Karpas-422 (cell line): ENCODE data around the gene PARP11. TPM values are rescaled to one million over a fixed set of nuclear protein-coding genes. Genes with fewer than 3 reads are reported as not detected.

Source experiments
- DNase-seq: peaks from one replicate; pipeline ENCODE4 v3.0.0-alpha.2; 2015
- H2AFZ ChIP-seq: fragments of 200-600 bp; sonication (generic); 2 replicates; pipeline ENCODE4 v1.6.1; 2014; ENCODE audit warnings: antibody characterized with exemption, low read length, mixed read lengths
- H3K27ac ChIP-seq: fragments of 200-600 bp; sonication (generic); 2 replicates; pipeline ENCODE4 v1.5.1; 2014; ENCODE audit warnings: mild to moderate bottlenecking, low read length, moderate library complexity
- H3K27me3 ChIP-seq: fragments of 200-600 bp; sonication (generic); 2 replicates; pipeline ENCODE4 v1.6.1; 2014; ENCODE audit warnings: low read length, mixed read lengths
- H3K36me3 ChIP-seq: fragments of 200-600 bp; sonication (generic); 2 replicates; pipeline ENCODE4 v1.6.1; 2014; ENCODE audit warnings: low read length, mixed read lengths; ENCODE audit not compliant: insufficient read depth
- H3K4me1 ChIP-seq: fragments of 200-600 bp; sonication (generic); 2 replicates; pipeline ENCODE4 v1.6.1; 2014; ENCODE audit warnings: mild to moderate bottlenecking, low read length, mixed read lengths
- H3K4me2 ChIP-seq: fragments of 200-600 bp; sonication (generic); 2 replicates; pipeline ENCODE4 v1.6.1; 2014; ENCODE audit warnings: low read length, low read depth, mild to moderate bottlenecking; ENCODE audit not compliant: poor library complexity, severe bottlenecking
- H3K4me3 ChIP-seq: fragments of 200-600 bp; sonication (generic); 2 replicates; pipeline ENCODE4 v1.5.1; 2014; ENCODE audit warnings: mild to moderate bottlenecking, antibody characterized with exemption, low read length, mixed read lengths
- H3K79me2 ChIP-seq: fragments of 200-600 bp; sonication (generic); 2 replicates; pipeline ENCODE4 v1.6.1; 2014; ENCODE audit warnings: mild to moderate bottlenecking, low read length, mixed read lengths
- H3K9ac ChIP-seq: fragments of 200-600 bp; sonication (generic); 2 replicates; pipeline ENCODE4 v1.6.0; 2014; ENCODE audit warnings: low read length
- H3K9me2 ChIP-seq: fragments of 200-600 bp; sonication (generic), shearing (Covaris generic); replicated peaks from 2 replicates; pipeline ENCODE4 v1.6.0; 2014; ENCODE audit warnings: mild to moderate bottlenecking, low read length, moderate library complexity; ENCODE audit not compliant: insufficient read depth
- H3K9me3 ChIP-seq: fragments of 300-700, 200-600 bp; sonication (generic); 2 replicates; pipeline ENCODE4 v1.6.1; 2014; ENCODE audit warnings: low read length, mixed read lengths
- H4K20me1 ChIP-seq: fragments of 200-600 bp; sonication (generic); 2 replicates; pipeline ENCODE4 v1.6.1; 2014; ENCODE audit warnings: mild to moderate bottlenecking, antibody characterized with exemption, low read length, low read depth; ENCODE audit not compliant: insufficient read depth
- total RNA-seq: library from RNA; depleted of rRNA; stranded (reverse); fragments of >200 nt; shearing (Covaris generic); gene quantifications from 2 replicates; pipeline ENCODE4 v1.2.3, GENCODE V29; 2014; ENCODE audit warnings: low replicate concordance

Gene PARP11
- total RNA-seq, 1 experiment from 2014 or later, result 10.2 TPM

GRCh38 chr12:3892631-3893030 lies 19.4 kb upstream of the PARP11 start:
- Histone ChIP-seq H3K4me3 (no peak overlapping the region), H3K27me3 (no peaks in the 10 kb centered on the region), H2AFZ (no peak overlapping the region), H3K9ac (no peak overlapping the region), H3K9me2 (no peaks in the 10 kb centered on the region), H3K9me3 (no peaks in the 10 kb centered on the region), H3K79me2 (no peaks in the 10 kb centered on the region), H4K20me1 (no peaks in the 10 kb centered on the region), H3K36me3 (no peaks in the 10 kb centered on the region), H3K4me1 (no peaks in the 10 kb centered on the region), H3K27ac (no peak overlapping the region), H3K4me2 (no peak overlapping the region)
- DNase-seq, result no peak

- H4K20me1 ChIP-seq, result no peaks in the 10 kb centered on the region
- no peak overlapping the region for H3K4me2 ChIP-seq
Observed at GRCh38 chr12:3891201-3891600, 18.0 kb upstream of the PARP11 start.

GRCh38 chr12:3888659-3889058 lies 15.5 kb upstream of the PARP11 start:
- Histone ChIP-seq H3K4me3 (no peak overlapping the region), H3K9me2 (no peaks in the 10 kb centered on the region), H2AFZ (no peak overlapping the region), H3K27me3 (no peaks in the 10 kb centered on the region), H3K36me3 (no peaks in the 10 kb centered on the region), H3K27ac (no peak overlapping the region), H4K20me1 (no peaks in the 10 kb centered on the region), H3K4me1 (no peaks in the 10 kb centered on the region), H3K9me3 (no peaks in the 10 kb centered on the region), H3K4me2 (no peak overlapping the region), H3K9ac (no peak overlapping the region), H3K79me2 (no peaks in the 10 kb centered on the region)
- DNase-seq, result no peak

More at GRCh38 chr12:3891201-3891600, 18.0 kb upstream of the PARP11 start:
- DNase-seq, result no peak
- H2AFZ ChIP-seq, result no peak overlapping the region
- H3K27ac ChIP-seq, result no peak overlapping the region
- no peaks in the 10 kb centered on the region for H3K27me3 ChIP-seq
- no peaks in the 10 kb centered on the region for H3K9me3 ChIP-seq
- no peaks in the 10 kb centered on the region for H3K4me1 ChIP-seq
- no peaks in the 10 kb centered on the region for H3K36me3 ChIP-seq
- no peaks in the 10 kb centered on the region for H3K79me2 ChIP-seq
- H3K9me2 ChIP-seq, result no peaks in the 10 kb centered on the region
- no peak overlapping the region for H3K9ac ChIP-seq
- H3K4me3 ChIP-seq, result no peak overlapping the region

- no peaks in the 10 kb centered on the region for H3K36me3 ChIP-seq
- peak; percentile 69 for DNase-seq
- H3K9ac ChIP-seq, result no peak overlapping the region
- no peaks in the 10 kb centered on the region for H4K20me1 ChIP-seq
- H3K4me1 ChIP-seq, result no peaks in the 10 kb centered on the region
- H3K79me2 ChIP-seq, result no peaks in the 10 kb centered on the region
- H3K27ac ChIP-seq, result no peak overlapping the region
- no peak overlapping the region for H3K4me3 ChIP-seq
- no peaks in the 10 kb centered on the region for H3K27me3 ChIP-seq
- no peak overlapping the region for H3K4me2 ChIP-seq
- H3K9me3 ChIP-seq, result no peaks in the 10 kb centered on the region
- no peaks in the 10 kb centered on the region for H3K9me2 ChIP-seq
- H2AFZ ChIP-seq, result no peak overlapping the region
Observed at GRCh38 chr12:3885277-3886094, 12.3 kb upstream of the PARP11 start.

GRCh38 chr12:3884671-3885070 lies 11.5 kb upstream of the PARP11 start:
- H3K27ac ChIP-seq, result no peak overlapping the region
- no peaks in the 10 kb centered on the region for H3K36me3 ChIP-seq
- no peaks in the 10 kb centered on the region for H4K20me1 ChIP-seq
- no peak overlapping the region for H3K9ac ChIP-seq
- H3K9me2 ChIP-seq, result no peaks in the 10 kb centered on the region
- no peaks in the 10 kb centered on the region for H3K9me3 ChIP-seq
- H3K27me3 ChIP-seq, result no peaks in the 10 kb centered on the region
- H3K4me2 ChIP-seq, result no peak overlapping the region
- no peaks in the 10 kb centered on the region for H3K79me2 ChIP-seq
- H3K4me3 ChIP-seq, result no peak overlapping the region
- no peak for DNase-seq
- H2AFZ ChIP-seq, result no peak overlapping the region
- no peaks in the 10 kb centered on the region for H3K4me1 ChIP-seq

- H2AFZ ChIP-seq, result no peak overlapping the region
- no peaks in the 10 kb centered on the region for H3K27me3 ChIP-seq
- H3K27ac ChIP-seq, result no peak overlapping the region
- DNase-seq, result peak; percentile 66
- H3K9me3 ChIP-seq, result no peaks in the 10 kb centered on the region
- no peaks in the 10 kb centered on the region for H3K4me1 ChIP-seq
- no peaks in the 10 kb centered on the region for H3K9me2 ChIP-seq
- no peak overlapping the region for H3K4me2 ChIP-seq
- H3K79me2 ChIP-seq, result no peaks in the 10 kb centered on the region
- H3K36me3 ChIP-seq, result no peaks in the 10 kb centered on the region
- H4K20me1 ChIP-seq, result no peaks in the 10 kb centered on the region
- no peak overlapping the region for H3K4me3 ChIP-seq
- no peak overlapping the region for H3K9ac ChIP-seq
Observed at GRCh38 chr12:3882896-3883564, 9.8 kb upstream of the PARP11 start.

GRCh38 chr12:3882406-3882805 lies 9.2 kb upstream of the PARP11 start:
- no peak for DNase-seq
- Histone ChIP-seq H3K4me1 (no peaks in the 10 kb centered on the region), H3K4me2 (no peak overlapping the region), H3K27me3 (no peaks in the 10 kb centered on the region), H3K9me3 (no peaks in the 10 kb centered on the region), H3K9me2 (no peaks in the 10 kb centered on the region), H4K20me1 (no peaks in the 10 kb centered on the region), H3K79me2 (no peaks in the 10 kb centered on the region), H2AFZ (no peak overlapping the region), H3K9ac (no peak overlapping the region), H3K4me3 (no peak overlapping the region), H3K36me3 (no peaks in the 10 kb centered on the region), H3K27ac (no peak overlapping the region)

- Histone ChIP-seq H4K20me1 (no peaks in the 10 kb centered on the region), H3K36me3 (no peaks in the 10 kb centered on the region), H3K79me2 (no peaks in the 10 kb centered on the region), H3K9ac (no peak overlapping the region), H3K9me2 (no peaks in the 10 kb centered on the region), H3K4me2 (no peak overlapping the region), H3K27me3 (no peaks in the 10 kb centered on the region), H3K4me1 (no peaks in the 10 kb centered on the region), H3K9me3 (no peaks in the 10 kb centered on the region), H3K27ac (no peak overlapping the region), H3K4me3 (no peak overlapping the region), H2AFZ (no peak overlapping the region)
- peak; percentile 17 for DNase-seq
Observed at GRCh38 chr12:3881281-3881950, 8.2 kb upstream of the PARP11 start.
